Measurements from ENCODE around the gene STPG4.

The STPG4 gene

DNA sequence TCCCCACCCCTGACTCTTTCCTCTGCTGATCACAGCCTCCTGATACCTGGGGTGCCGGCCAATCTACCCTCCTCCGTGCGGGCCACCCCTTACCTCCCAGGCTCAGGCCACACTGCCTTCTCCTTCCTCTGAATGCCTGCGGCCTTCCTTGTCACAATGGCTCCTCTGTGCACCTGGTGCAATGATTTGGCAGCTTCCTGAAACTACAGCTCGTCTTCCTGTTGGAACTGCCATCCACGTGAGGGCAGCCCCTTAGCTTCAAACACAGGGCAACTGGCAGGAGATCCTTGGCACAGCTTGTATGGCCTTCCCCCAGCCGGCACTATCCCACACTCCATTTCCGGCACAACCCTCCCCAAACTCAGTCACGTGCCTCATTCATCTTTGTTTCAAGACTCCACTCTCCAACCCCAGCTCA, 69.0 kb downstream of the STPG4 start:
- DNase-seq, result no peak

DNA sequence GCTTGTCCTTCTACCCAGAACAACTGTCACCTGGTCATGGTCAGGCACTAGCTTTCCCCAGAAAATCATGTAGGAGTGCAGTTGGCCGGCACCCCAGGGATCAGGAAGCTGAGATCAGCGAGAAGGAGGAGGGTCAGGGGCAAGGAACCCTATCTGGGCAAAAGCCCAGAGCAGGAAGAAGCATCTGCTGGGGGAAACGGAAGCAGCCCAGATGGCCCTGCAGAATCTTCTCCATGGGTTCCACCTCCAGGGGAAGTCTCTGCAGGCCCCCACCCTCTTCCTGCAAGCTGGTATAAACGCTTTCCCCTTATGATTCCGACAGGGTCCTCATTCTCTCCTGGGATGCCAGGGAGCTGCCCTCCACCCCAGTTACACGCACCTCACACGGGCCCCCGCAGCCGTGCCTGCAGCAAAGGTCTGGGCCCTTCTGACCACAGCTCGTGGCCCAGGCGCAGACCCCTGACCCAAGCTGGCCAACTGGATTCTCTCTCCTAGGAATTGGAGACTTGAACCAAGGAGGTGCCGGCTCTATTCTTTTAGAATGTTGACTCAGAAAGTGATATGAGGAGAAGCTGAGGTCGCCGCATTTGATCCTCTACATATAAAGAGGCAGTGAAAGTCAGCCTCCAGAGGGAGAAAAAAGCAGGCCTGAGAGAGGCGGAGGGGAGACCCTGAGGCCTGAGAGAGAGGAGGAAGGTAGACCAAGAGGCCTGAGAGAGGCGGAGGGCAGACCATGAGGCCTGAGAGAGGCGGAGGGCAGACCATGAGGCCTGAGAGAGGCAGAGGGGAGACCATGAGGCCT, 71.0 kb downstream of the STPG4 start:
- DNase-seq, result no peak

DNA sequence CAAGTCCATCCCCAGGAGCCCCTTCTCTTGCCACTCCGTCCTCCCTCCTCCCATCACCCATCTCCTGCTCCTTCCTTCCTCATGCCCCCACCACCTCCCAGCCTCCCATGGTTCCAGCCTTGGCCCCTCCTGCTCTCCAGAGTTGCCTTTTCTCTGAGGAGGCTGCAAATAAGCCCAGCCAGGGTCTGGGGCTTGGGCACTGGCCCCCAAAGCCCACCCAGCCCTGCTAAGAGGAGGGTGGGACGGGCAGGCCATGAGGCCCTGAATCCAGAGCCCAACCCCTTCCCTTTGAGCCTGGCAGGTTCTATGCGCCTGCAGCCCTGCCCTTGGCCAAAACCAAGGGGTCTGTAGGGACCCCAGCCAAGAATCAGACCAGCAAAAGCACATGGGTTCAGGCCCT, 71.6 kb downstream of the STPG4 start:
- DNase-seq, result no peak

DNA sequence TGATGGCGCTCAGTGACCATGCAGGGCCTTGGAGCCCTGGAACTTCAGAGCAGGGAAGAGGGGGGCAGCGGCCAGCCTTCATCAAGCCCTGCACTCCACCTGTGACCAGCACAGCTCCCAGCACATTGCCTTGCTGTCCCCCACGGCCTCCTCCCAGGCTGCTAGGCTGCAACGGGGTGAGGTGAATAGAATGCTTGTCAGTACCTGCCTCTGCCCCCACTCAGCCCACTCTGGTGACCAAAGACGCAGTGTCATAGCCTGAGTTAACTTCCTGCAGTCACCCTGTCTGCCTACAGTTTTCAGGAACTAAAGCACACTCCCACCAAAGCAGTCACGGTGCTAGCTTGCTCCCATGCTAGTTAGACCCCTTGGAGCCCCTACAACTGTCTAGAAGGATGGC, 72.1 kb downstream of the STPG4 start:
- no peak for DNase-seq

DNA sequence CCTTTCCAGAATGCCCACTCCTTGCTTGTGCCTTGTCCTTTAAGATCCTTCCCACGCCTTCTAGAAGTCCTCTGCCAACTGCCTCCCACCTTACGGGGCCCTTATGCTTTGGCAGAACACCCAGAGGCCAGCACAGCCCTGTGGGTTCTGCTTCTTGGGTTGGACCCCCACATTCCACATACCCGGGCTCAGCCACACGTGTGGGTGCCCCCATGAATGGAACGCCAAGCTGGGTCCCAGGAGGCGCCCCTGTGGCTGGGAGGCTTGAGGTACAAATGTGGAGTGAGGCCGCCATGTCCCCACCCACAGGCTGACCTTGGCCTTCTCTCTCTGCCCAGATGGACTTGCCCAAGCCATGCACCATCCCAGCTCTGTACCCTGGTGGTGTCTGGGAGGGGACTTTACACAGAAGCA, 74.2 kb downstream of the STPG4 start:
- no peak for DNase-seq

DNA sequence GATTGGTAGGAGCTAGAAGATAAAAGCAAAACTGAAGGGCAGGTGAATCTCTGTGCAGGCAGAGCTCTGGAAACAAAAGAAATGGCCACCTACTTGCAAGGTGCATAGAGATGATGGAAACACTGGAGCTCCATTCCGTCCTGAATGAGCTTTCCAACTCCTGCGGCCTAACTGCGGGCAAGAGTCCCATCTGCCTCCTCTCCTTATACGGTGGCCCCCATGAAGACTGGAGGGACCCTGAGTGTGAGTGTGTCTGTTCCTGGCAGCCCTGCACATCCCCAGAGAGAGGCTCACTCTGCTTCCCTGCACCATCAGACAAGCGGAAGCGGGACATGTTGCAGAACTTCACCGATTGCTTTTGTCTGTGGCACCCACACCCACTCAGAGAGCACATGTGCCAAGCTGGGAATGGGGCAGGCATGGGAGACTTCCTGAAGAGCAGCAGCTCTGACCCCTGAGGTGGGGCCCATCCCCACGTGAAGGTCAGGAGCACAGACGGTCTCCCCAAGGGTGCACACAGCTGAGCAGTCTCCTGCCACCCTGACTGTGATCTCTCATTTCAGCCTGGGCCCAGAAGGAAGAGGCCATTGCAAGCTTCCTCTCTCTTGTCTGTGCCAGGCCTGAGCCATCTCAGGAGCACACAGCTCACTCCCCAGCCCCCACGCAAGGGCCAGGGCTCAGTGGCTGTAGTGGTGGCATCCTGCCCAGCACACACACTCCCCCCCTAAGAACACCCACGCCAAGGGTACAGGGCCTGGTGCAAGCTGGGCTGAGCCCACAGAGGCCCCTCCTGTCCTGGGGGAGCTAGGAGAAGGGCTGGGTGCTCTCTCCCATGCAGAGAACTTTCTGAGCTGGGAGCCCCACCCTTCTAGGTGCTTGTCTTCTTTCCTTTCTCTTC, 75.3 kb downstream of the STPG4 start:
- DNase-seq, result no peak

DNA sequence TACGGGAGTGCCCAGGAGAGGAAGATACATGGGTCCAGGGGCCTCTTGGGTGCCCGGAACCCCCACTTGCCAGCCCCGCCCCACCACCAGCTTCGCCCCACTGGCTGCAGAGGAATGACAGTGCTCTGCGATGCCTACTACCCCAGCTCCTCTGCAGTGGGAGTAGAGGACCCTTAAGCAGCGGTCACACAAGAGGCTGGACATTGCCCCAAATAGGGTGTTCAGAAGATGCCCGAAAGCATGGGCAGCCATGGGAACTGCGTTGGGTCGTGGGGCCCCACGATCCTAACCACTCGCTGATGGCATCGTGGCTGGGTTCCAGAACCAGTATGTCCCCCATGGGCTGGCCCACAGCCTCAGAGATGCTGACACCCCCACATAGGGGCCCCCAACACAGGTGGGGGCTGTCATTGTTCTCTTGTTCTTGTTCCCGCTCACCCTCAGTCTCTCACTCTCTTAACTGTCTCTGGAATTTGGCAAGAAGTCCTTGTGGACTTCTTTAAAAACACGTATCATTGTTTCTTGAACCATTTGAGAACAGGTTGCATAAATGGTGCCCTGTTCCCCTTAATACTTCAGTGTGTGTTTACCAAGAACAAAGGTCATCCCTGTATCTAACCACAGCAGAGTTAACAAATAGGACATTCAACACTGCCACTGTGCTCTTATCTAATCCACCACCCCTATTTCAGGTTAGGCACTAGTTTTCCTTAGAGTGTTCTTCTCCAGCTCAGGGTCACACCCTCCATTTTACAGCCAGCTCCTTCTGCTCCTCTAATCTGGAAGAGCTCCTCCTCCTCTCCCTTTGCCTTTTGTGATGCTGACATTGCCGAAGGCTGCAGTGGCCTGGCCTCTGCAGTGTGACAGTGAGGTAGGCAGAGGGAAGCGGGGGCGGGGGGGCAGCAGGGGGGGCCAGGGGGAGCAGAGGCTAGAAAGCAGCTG, 76.3 kb downstream of the STPG4 start:
- DNase-seq, result no peak

DNA sequence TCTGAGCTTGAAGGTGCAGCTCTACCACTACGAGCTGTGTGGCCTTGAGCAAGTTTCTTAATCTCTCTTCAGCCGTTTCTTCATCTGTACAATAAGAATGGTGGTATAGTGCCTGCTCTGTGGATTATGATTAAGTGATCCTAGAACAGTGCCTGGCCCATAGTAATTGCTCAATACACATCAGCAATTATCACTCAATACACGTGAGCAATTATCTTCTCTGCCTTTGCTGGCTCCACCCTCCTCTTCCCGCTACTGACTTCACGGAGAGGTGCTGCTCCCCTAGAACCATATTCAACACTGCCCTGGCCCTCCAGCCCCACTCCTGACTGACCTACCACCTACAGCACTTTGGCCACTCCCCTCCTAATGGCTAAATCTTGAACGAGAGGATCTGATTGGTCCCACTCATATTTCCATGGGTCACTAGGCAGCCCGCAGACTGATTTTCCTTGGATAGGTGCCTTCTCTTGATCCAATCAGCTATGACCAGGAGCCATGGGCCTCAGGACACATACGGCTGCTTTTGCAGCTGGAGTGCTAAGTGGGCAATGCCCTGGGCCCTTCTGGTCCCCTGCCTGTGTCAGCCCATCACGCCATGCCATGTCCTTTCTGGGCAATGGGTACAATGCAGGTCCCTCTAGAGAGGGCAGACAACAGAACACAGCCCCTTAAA, 77.5 kb downstream of the STPG4 start:
- no peak for DNase-seq

DNA sequence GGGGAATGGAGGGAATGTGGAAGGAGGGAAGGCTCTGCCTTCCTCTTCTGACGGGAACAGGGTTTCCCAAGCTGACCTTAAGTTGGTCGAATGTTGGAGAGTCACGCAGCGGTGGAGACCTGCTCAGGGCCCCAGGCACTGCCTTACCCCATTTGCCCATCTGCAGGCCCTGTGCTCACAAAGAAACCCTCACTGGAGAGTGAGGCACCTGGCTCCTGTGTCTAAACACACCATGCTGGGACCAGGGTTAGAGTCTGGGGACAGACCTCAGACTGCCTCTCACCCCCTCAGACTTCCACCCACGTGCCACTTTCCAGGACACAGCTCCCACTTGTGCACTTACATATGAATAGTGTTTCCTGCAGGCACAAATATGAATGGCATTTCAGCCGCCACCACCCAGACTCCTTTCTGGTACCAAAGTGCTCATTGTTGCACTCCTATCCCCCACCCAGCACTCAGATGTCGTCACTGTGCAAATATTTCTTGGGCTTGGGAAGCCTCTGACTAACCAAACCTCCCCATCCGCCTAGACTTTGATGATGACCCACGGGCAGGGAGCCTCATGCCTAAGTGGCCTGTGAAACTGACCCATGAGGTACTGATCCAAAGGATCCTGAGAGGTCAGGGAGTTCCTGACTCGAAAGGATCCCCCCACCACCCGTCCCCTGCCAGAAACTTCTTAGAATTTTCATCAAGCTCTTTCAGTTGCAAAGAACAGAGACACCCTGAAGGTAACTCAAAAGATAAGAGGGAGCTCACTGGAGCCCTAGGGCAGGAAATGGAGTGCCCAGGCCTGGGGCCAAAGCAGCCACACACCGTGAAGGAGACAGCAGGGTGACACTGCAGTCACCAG, 78.3 kb downstream of the STPG4 start:
- DNase-seq, result no peak

GRCh38 chr2:47076126-47076506, 79.0 kb downstream of the STPG4 start:
- DNase-seq, result no peak

DNA sequence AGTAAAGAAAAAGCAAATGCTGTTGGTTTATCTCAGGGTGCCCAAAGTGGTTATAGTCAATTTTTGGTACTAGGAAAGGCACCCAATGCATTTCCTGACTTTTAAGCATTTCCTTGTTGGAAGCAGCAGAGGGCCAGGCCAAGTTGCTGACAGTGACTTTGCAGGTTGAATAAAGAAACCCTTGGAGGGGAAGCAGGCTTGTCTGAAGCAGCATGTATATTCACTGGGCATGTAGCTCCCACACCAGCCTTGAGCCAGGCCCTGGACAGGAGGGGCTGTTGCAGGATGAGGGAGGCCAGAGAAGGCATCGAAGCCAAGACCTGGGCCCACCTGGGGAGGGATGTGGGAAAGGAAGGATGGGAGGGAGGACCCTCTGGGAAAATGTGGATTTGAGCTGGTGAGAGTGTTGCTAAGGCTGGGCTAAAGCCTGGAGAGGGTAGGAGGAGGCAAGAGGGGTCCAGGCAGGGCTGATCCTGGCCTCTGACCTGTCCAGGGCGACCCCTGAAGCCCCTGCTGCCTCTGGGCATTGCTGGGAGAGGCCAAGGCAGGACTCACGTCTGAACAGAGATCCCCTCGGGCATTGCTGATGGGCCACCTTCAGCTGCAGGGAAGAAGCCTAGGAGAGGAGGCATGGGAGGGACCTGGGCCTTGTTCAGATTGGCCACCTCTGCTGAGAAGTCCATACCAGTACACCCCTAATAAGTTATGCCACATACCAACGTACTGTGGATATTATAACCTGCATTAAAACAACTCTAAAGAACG, 79.6 kb downstream of the STPG4 start:
- DNase-seq, result no peak

DNA sequence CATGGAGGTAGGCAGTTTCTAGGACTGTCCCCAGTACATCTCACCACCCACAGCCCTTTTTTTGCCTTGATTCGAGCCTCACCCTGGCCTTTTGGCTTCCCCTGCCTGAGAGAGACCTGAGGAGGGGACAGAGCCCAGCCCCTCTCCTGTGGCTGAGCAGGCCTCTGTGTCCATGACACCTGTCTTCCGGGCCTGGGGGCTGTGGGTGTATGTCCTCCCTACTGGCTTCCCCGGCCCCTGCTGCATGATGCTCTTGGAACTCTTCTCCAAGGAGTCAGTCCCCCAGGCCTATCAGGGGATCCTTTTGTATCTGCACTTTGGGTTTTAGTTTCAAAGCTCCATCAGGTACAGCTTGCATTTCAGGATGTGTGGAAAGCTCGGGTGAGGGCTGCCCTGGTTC, 80.4 kb downstream of the STPG4 start:
- DNase-seq, result no peak

DNA sequence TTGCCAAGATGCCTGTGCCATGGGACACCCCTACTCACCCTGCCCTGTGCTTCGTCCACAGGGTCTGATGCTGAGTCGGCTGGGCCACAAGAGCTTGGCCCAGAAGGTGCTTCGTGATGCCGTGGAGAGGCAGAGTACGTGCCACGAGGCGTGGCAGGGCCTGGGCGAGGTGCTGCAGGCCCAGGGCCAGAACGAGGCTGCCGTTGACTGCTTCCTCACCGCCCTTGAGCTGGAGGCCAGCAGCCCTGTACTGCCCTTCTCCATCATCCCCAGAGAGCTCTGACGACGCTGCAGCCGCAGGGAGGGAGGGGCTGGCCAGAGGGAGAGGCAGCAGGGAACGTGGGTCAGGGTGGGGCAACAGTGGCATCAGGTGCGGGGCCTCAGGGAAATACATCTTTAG, 81.5 kb downstream of the STPG4 start:
- no peak for DNase-seq

- no peak for DNase-seq
These were observed 81.9 kb downstream of the STPG4 start for GRCh38 chr2:47073217-47073616.

DNA sequence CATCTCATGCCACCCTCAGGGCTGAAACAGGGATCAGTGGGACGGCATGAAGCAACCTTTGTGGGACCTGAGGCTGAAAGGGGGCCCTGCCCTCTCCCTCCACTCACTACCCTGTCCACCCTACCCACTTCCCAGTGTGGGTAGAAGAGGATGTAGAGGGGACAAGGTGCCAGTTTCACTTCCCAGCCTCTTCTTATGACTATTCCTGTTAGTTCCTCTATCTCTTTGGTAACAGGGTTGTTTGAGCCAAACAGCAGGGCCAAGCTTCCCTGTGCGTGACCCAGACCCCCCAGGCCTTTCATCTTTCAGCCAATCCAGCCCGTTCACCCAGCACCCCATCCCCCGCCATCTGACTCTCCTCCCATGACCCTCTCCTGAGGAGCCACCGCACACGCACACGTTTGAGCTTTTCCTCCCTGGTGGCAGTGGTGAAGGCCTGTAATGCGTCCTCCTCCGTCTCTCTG, 82.3 kb downstream of the STPG4 start:
- no peak for DNase-seq

DNA sequence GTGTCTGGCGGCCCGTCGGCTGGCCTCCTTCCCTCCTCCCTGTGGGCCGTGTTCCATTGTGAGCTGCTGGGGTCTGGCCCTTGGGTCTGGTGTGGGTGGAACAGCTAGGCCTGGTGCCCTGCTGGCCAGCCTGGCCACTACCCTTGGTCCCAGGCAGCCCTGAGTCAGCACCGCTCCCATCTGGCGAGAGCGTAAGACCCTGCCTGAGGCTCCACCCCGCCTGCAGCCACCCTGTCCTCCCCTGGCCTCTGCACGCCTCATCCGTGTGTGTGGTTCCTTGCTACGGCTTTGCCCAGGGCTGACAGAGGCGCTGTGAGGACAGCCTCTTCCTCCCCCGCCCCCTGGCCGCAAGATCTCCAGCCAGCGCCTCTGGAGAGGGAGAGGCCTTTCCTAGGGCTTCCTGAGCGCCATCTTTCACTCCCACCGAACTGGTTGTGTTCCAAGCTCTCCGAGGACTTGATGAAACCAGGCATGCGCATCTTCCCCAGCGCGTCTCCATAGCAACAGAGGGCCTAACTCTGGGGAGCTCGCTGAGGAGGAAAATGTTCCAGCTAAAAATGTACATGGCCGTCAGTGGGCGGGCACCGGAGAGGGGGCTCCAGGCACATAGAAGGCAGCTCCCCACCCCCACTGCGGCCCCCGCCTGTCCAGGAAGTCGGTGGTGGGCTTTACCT, 83.0 kb downstream of the STPG4 start:
- no peak for DNase-seq

GRCh38 chr2:47070920-47071824, 83.9 kb downstream of the STPG4 start:
- peak; percentile 72 for DNase-seq

DNA sequence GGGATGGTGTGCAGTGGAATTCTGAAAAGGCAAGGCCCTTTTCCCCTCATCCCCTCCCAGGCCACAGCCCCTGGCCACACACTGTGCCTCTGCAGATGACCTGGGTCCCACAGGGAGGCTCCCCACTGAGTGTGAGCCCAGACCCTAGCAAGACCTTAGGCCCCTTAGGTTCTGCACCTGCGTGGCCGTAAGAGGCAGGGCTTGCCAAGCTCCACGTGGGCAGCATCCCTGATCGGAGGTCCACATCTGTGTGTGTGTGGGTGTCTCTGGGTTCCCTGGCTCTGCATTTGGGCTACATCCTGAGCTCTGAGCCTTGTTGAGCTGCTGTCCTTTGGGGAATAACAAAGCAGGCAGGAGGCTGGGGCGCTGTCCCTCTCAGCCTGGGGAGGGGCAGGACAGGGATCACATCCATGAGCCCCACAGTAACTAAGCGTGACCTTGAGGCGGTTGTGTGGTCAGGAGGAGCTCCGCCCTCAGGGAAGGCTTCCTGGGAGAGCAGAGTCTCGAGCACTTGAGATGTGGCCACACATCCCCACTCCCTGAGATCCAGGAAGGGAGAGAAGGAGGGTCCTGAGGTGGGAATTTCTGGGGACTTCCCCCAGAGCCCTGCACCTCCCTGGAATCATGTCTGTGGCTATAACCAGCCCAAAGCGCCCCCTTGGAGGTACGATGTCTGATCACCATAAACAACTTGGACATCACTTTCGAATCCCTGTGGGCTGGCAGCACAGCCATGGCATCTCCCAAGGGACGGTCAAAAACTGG, 84.8 kb downstream of the STPG4 start:
- DNase-seq, result no peak

All from KG1 (cell line).